ENCODE data around the gene SASH1. TPM values are rescaled to one million over a fixed set of nuclear protein-coding genes. Genes with fewer than 3 reads are reported as not detected.

Gene SASH1
- total RNA-seq, 1 experiment from 2014 or later = 11.7 TPM

- POLR2A ChIA-PET = no interaction called here
Measured at GRCh38 chr6:148389917-148390316, 47.3 kb downstream of the SASH1 start.

More at GRCh38 chr6:148389917-148390316, 47.3 kb downstream of the SASH1 start:
- ATAC-seq (no peak), DNase-seq (ENCODE audit: low read depth, low spot score) (no peak)
- Histone ChIP-seq H3K27me3 (ENCODE audit: insufficient read depth, low read length) (no peaks in the 10 kb centered on the region), H4K20me1 (ENCODE audit: insufficient read depth) (no peaks in the 10 kb centered on the region), H3K36me3 (ENCODE audit: control insufficient read depth in 1 of 2, insufficient read depth in 2 of 2, low read length in 2 of 2) (no peaks in the 10 kb centered on the region), H3K9me2 (ENCODE audit: insufficient read depth) (0 out of 2 replicates have a peak, but pooled peaks cover 3% of the 10 kb centered on the region), H3K9me3 (ENCODE audit: control insufficient read depth in 1 of 2, insufficient read depth in 1 of 2, low read depth in 1 of 2, low read length in 2 of 2) (no peaks in the 10 kb centered on the region), H3K4me2 (ENCODE audit: low read length) (no peak overlapping the region), H3K4me1 (ENCODE audit: control insufficient read depth in 1 of 2, insufficient read depth in 2 of 2, low read length in 2 of 2) (no peaks in the 10 kb centered on the region), H3K79me2 (ENCODE audit: insufficient read depth, low read length) (no peaks in the 10 kb centered on the region), H3K27ac (ENCODE audit: low read depth, low read length) (no peak overlapping the region), H2AFZ (ENCODE audit: low read depth, low read length, poor library complexity, severe bottlenecking) (no peak overlapping the region), H3K9ac (ENCODE audit: low read length) (no peak overlapping the region), H3K4me3 (replicated peaks in 1 of 2; ENCODE audit: low read depth in 1 of 2, low read length in 2 of 2) (no peak overlapping the region)
- TF ChIP-seq FOSL1 (IDR thresholded peaks at IDR 0.05; ENCODE audit: low read depth) (no peak), SIN3A (IDR thresholded peaks at IDR 0.05; ENCODE audit: low read depth) (no peak), REST (IDR thresholded peaks at IDR 0.05; ENCODE audit: low read depth) (no peak), MAX (IDR thresholded peaks at IDR 0.05) (no peak), RAD21 (IDR thresholded peaks at IDR 0.05; ENCODE audit: low read depth) (no peak), EZH2phosphoT487 (IDR thresholded peaks at IDR 0.05; ENCODE audit: borderline replicate concordance) (no peak), CEBPB (IDR thresholded peaks at IDR 0.05; ENCODE audit: low read depth) (no peak), SRF (IDR thresholded peaks at IDR 0.05; ENCODE audit: low read depth) (no peak), EZH2 (IDR thresholded peaks at IDR 0.05) (no peak), CTCF (IDR thresholded peaks at IDR 0.05 in 2 of 3, conservative IDR thresholded peaks at IDR 0.05 in 1 of 3; ENCODE audit: borderline replicate concordance in 1 of 3, insufficient read depth in 1 of 3, low read depth in 2 of 3, low read length in 2 of 3) (no peak), ATF3 (IDR thresholded peaks at IDR 0.05) (no peak), ELF1 (IDR thresholded peaks at IDR 0.05; ENCODE audit: borderline replicate concordance, low read depth) (no peak), CBX3 (IDR thresholded peaks at IDR 0.05; ENCODE audit: low read depth) (no peak), EGR1 (IDR thresholded peaks at IDR 0.05; ENCODE audit: low read depth) (no peak), ZFX (IDR thresholded peaks at IDR 0.05) (no peak), POLR2A (IDR thresholded peaks at IDR 0.05; ENCODE audit: borderline replicate concordance, extremely low read depth, insufficient read depth, insufficient read length) (no peak), YY1 (IDR thresholded peaks at IDR 0.05; ENCODE audit: extremely low read depth, insufficient replicate concordance, low read depth, low read length) (no peak)
- no TSS peak for BruUV-seq (replicated peaks)
- CTCF ChIA-PET = no interaction called here
- RAD21 ChIA-PET (ENCODE audit: low non-redundant PET in 1 of 2, low total read pairs in 2 of 2, uncharacterized antibody in 2 of 2, unreplicated experiment in 2 of 2) = no interaction called here
- intact Hi-C loops (cut with micrococcal nuclease) = no loop called here
